ENCODE data around the gene CARD10. TPM values are rescaled to one million over a fixed set of nuclear protein-coding genes. Genes with fewer than 3 reads are reported as not detected.

Gene CARD10
- total and polyA plus RNA-seq, 2 of the 13 experiments (the other 11 are each of a cell fraction or from before 2014, with no cell fraction given): 35.2 to 55.8 TPM

GRCh38 chr22:37501610-37502341 is 17.4 kb downstream of the CARD10 start (continued):
- TF ChIP-seq HBP1 (CRISPR knock-in tag; IDR thresholded peaks at IDR 0.05; ENCODE audit: low read depth): peak; percentile 88; the same call in 1 of the 2 replicates
- TF ChIP-seq ZNF441 (CRISPR knock-in tag; IDR thresholded peaks at IDR 0.05; ENCODE audit: borderline replicate concordance): peak; percentile 91
- peak; percentile 94 for TF ChIP-seq CAMTA2 (CRISPR knock-in tag; IDR thresholded peaks at IDR 0.05; ENCODE audit: borderline replicate concordance)
- TF ChIP-seq ZNF737 (CRISPR knock-in tag; IDR thresholded peaks at IDR 0.05; ENCODE audit: borderline replicate concordance): peak; percentile 84; the same call in 1 of the 2 replicates
- no peak; the same call in 1 of the 2 replicates for TF ChIP-seq ZFP41 (CRISPR knock-in tag; IDR thresholded peaks at IDR 0.05; ENCODE audit: borderline replicate concordance)
- peak; percentile 85 for TF ChIP-seq ZNF510 (CRISPR knock-in tag; IDR thresholded peaks at IDR 0.05; ENCODE audit: low read depth)
- TF ChIP-seq NFATC3 (CRISPR knock-in tag; IDR thresholded peaks at IDR 0.05): 0 out of 2 replicates have a peak, but pooled peaks have one; percentile 77
- no peak; the same call in 1 of the 2 replicates for TF ChIP-seq YEATS2 (CRISPR knock-in tag; IDR thresholded peaks at IDR 0.05; ENCODE audit: borderline replicate concordance)
- peak; percentile 78 for TF ChIP-seq ZBTB34 (CRISPR knock-in tag; IDR thresholded peaks at IDR 0.05)
- TF ChIP-seq ZNF468 (CRISPR knock-in tag; IDR thresholded peaks at IDR 0.05): peak; percentile 92; the same call in 1 of the 2 replicates
- peak; percentile 88 for TF ChIP-seq STAT6 (CRISPR knock-in tag; IDR thresholded peaks at IDR 0.05; ENCODE audit: borderline replicate concordance)
- TF ChIP-seq ZNF337 (CRISPR knock-in tag; IDR thresholded peaks at IDR 0.05; ENCODE audit: borderline replicate concordance, low read depth): peak; percentile 59; the same call in 1 of the 2 replicates
- TF ChIP-seq PHF20 (CRISPR knock-in tag; IDR thresholded peaks at IDR 0.05): 0 out of 2 replicates have a peak, but pooled peaks have one; percentile 48
- TF ChIP-seq ZNF280B (CRISPR knock-in tag; IDR thresholded peaks at IDR 0.05; ENCODE audit: borderline replicate concordance): peak; percentile 83; the same call in 1 of the 2 replicates
- TF ChIP-seq PHF8 (CRISPR knock-in tag; IDR thresholded peaks at IDR 0.05): peak; percentile 30; the same call in 1 of the 2 replicates
- no peak for TF ChIP-seq AGO2 (optimal IDR thresholded peaks at IDR 0.05; ENCODE audit: low read depth, low read length)
- TF ChIP-seq UBTF (CRISPR knock-in tag; IDR thresholded peaks at IDR 0.05): peak; percentile 70; the same call in 1 of the 2 replicates
- TF ChIP-seq SP4 (CRISPR knock-in tag; IDR thresholded peaks at IDR 0.05): peak; percentile 57

All from HepG2 (cell line).